ENCODE results near the gene SLC4A9.
"Not testable (repeated sequence)": the region's sequence is repeated elsewhere in the genome, so short reads cannot be mapped to it uniquely, and the experiment has no call there.

The SLC4A9 gene

GRCh38 chr5:140401362-140402257 is 41.6 kb downstream of the SLC4A9 start, which contains the start of gene ANKHD1:
ANKHD1 (plus strand) TSS chr5:140401833; CDS start chr5:140401968, 135 bp downstream.
- DNase-seq (ENCODE audit: low read depth), result peak; percentile 100

DNA sequence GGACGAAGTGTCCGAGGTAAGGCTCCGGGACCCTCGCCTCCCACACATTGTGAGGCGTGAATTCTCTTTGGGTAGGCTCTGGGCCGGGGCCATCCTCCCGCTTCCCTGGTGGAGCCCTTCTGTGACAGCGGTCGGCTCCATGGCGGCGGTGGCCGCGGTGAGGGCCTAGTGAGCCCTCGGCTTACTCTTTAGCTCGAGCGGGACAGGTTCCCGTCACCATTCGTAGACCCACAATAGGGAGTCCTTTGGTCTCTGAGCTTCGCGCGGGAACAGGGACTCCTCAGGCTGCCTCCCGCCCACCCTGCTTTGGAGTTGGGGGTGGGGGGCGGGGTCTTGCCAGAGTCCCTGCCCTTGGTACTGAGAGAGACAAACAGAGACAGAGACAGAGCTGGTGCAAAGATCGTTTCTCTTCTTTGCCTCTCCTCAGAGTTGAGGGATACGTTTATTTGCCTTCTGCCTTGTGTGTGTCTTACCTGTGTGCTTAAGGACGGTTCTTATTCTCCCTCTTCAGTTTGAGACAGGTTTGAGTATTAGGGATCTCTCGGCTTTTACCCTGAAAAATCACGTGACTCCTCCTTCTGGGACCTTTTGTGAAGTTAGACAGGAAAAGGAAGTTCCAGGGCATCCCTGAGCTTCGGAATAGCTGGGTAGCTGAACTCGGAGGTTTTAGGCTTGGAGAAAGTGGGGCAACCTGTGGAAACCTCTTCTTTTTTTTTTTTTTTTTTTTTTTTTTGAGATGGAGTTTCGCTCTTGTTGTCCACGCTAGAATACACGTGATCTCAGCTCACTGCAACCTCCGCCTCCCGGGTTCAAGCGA is 42.5 kb downstream of the SLC4A9 start:
- no peak for DNase-seq (ENCODE audit: low read depth)

DNA sequence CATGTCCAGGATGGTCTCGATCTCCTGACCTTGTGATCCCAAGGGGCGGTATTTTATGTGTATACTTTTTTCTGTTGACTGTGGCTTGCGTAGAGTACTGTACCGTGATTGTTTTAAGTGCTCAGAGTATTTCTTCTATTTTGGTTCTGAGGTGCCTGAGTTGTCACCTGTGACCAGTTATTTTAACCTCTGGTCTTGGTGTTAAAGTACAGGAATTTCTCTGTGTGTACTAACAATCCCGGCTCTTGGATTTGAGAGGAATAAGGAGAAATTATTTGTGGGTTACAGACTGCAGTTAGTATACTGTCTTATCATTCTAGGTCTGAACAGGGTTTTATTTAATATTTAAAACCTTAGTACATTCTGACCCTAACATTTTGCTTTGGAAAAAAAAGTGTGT is 43.6 kb downstream of the SLC4A9 start:
- DNase-seq (ENCODE audit: low read depth), result no peak

GRCh38 chr5:140408750-140409241 is 48.8 kb downstream of the SLC4A9 start:
- DNase-seq (ENCODE audit: low read depth), result no peak

DNA sequence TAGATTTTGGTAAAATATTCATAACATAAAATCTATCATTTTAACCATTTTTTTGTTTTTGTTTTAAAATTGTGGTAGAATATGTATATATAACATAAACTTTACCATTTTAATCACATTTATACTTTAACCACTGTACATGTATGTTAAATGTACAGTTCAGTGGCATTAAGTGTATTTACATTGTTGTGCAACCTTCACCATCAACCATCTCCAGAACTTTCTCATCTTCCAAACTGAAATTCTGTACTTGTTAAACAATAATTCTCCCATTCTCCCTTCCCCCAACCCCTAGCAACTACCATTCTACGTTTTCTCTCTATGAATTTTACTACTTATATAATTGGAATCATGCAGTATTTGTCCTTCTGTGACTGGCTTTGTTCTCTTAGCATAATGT is 53.2 kb downstream of the SLC4A9 start:
- no peak for DNase-seq (ENCODE audit: low read depth)

DNA sequence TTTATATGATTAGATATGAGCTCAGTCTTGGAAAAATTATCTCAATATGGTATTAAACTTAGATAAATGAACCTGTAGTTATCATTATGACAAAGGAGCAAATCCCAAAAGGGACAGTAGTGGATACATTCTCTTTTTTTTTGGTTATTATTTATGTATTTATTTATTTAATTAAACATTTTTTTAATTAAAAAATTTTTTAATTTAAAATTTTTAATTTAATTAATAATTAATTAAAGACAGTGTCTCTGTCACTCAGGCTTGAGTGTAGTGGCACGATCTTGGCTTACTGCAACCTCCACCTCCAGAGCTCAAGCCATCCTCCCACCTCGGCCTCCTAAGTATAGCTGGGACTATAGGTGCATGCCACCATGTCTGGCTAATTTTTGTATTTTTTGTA is 57.2 kb downstream of the SLC4A9 start:
- no peak for DNase-seq (ENCODE audit: low read depth)

- no peak for DNase-seq (ENCODE audit: low read depth)
These were observed 59.0 kb downstream of the SLC4A9 start for GRCh38 chr5:140418862-140419520.

- DNase-seq (ENCODE audit: low read depth), result no peak
These were observed 60.2 kb downstream of the SLC4A9 start for GRCh38 chr5:140420226-140420570.

DNA sequence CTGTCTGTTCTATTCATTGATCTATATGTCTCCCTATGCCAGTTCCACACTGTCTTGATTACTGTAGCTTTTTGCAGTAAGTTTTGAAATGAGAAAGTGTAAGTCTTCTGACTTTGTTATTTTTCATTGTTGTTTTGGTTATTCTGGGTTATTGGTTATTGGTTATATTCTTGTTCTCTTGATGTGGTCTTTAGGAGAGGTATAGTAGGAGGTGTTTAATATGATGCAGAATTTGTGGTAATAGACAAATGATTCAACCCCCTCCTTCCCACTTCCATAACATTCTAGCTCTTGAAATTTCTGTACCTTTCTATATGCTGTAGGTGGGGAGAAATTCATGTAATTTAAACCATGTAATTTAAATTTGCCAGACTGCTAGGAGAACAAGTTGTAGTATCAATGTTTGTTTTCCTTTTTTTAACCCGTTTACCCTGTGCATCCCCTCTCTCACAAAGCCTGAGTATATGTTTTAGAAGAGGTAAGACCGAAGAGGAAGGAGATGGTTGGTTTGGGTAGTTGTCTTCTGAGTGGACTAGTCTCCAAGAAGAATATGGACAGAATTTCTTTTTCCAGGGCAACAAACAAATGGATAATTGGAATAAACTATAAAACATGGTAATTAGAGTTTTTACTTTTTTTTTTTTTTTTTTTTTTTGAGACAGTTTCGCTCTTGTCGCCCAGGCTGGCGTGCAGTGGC is 60.8 kb downstream of the SLC4A9 start:
- no peak for DNase-seq (ENCODE audit: low read depth)

DNA sequence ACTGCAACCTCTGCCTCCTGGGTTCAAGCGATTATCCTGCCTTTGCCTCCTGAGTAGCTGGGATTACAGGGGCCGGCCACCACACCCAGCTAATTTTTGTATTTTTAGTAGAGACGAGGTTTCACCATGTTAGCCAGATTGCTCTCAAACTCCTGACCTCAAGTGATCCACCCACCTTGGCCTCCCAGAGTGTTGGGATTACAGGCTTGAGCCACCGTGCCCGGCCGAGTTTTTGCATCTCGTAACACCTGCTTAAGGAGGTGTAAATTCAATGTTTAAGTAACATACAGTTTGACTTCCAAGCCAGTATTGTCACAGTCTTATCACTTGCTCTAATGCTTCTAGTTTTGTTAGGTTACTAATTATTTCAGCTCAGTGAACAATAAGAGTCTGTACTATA is 61.4 kb downstream of the SLC4A9 start:
- DNase-seq (ENCODE audit: low read depth), result not testable (repeated sequence)

DNA sequence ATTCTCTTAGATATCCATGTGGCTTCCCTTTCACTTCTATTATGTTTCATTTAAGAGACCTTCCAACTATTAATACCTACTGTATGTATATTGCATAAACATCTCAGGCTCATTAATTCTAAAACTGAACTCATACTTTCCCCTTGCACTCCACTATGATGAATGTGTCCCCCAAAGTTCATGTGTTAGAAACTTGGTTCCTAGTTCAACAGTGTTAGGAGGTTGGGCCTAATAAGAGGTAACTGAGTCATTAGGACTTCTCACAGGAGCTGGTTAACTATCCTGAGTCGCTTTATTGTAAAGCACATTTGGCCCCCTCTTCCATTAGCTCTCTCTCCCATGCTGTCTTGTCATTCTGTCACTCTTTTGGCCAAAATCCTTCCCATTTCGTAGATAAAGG is 63.6 kb downstream of the SLC4A9 start:
- DNase-seq (ENCODE audit: low read depth), result no peak

DNA sequence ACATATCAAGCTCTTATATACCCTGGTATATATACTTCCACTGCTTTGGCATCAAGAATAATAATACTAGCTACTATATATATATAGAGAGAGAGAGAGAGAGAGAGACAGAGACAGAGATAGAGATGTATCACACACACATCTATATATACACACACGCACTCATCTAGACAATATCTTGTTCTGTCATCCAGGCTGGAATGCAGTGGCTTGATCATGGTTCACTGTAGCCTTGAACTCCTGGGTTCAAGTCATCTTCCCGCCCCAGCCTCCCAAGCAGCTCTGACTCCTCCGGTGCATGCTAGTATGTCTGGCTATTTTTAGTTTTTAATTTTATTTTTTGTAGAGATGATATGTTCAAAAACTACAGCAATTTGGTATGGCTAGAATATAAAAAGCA is 64.1 kb downstream of the SLC4A9 start:
- no peak for DNase-seq (ENCODE audit: low read depth)

Measured in GM04504 (cell line).